SK-N-SH (cell line): ENCODE measurements around the gene NANOS2. TPM values are rescaled to one million over a fixed set of nuclear protein-coding genes. Genes with fewer than 3 reads are reported as not detected.

Experiments used
- CTCF ChIA-PET: fragments of 300-600, 350-600 bp; formaldehyde crosslinking; extraction: SDS; loops from one replicate; lab custom pipeline; 2021; lab: Yijun Ruan, JAX
- POLR2A ChIA-PET: fragments of 350-600 bp; sonication (Branson Sonifier 250); formaldehyde crosslinking; extraction: SDS; loops from one replicate; lab custom pipeline; 2020; ENCODE audit warnings: antibody characterized with exemption, inconsistent platforms; lab: Yijun Ruan, JAX
- DNase-seq: peaks from one replicate; pipeline ENCODE4 v3.0.0; 2012
- H2AFZ ChIP-seq: fragments of 200-600 bp; sonication (generic); 2 replicates; pipeline ENCODE4 v1.8.1; 2016; ENCODE audit warnings: antibody characterized with exemption, mild to moderate bottlenecking, low read depth
- H3F3A ChIP-seq: fragments of 200-600 bp; sonication (generic); replicated peaks from 2 replicates; pipeline ENCODE3; 2016; ENCODE audit warnings: antibody characterized with exemption, mild to moderate bottlenecking; ENCODE audit not compliant: insufficient read depth
- H3K27ac ChIP-seq, 2 experiments: fragments of 200-500 bp in 1 of 2; fragments of 200-600 bp in 1 of 2; sonication (Bioruptor generic) in 1 of 2; sonication (generic), shearing (Covaris generic) in 1 of 2; 2 replicates each; pipeline versions ENCODE4 v1.5.1 to v1.6.1; 2014 to 2016; ENCODE audit warnings: low read depth in 2 of 2, inconsistent platforms in 1 of 2, low read length in 1 of 2, mild to moderate bottlenecking in 1 of 2, mixed read lengths in 1 of 2
- H3K27me3 ChIP-seq: fragments of 200-600 bp; sonication (generic), shearing (Covaris generic); 2 replicates; pipeline ENCODE4 v1.6.1; 2016; ENCODE audit warnings: mixed run types; ENCODE audit not compliant: insufficient read depth
- H3K36me3 ChIP-seq, 2 experiments: fragments of 200-500 bp in 1 of 2; fragments of 200-600 bp in 1 of 2; sonication (Bioruptor generic) in 1 of 2; sonication (generic) in 1 of 2; replicated peaks in 1 of 2; 2 replicates each; pipeline versions ENCODE3 to v1.5.1; 2014 to 2016; ENCODE audit warnings: low read length in 1 of 2, mild to moderate bottlenecking in 1 of 2; ENCODE audit not compliant: insufficient read depth in 2 of 2, control insufficient read depth in 1 of 2
- H3K4me1 ChIP-seq, 2 experiments: fragments of 200-500 bp in 1 of 2; fragments of 200-600 bp in 1 of 2; sonication (Bioruptor generic) in 1 of 2; sonication (generic), shearing (Covaris generic) in 1 of 2; 2 replicates each; pipeline versions ENCODE4 v1.5.1 to v1.6.1; 2014 to 2016; ENCODE audit warnings: low read depth in 1 of 2, low read length in 1 of 2, mixed run types in 1 of 2; ENCODE audit not compliant: insufficient read depth in 2 of 2, control insufficient read depth in 1 of 2
- H3K4me2 ChIP-seq: fragments of 200-600 bp; sonication (generic), shearing (Covaris generic); 2 replicates; pipeline ENCODE4 v1.6.1; 2017; ENCODE audit warnings: mixed run types
- H3K4me3 ChIP-seq, 2 experiments: fragments of 200-500 bp in 1 of 2; fragments of 200-600 bp in 1 of 2; sonication (Bioruptor generic) in 1 of 2; sonication (generic), shearing (Covaris generic) in 1 of 2; 2 replicates each; pipeline versions ENCODE4 v1.5.1 to v1.8.1; 2014 to 2016; ENCODE audit warnings: low read depth in 2 of 2, inconsistent platforms in 1 of 2, low read length in 1 of 2, mild to moderate bottlenecking in 1 of 2, mixed read lengths in 1 of 2, moderate library complexity in 1 of 2
- H3K79me2 ChIP-seq: fragments of 200-600 bp; sonication (generic); 2 replicates; pipeline ENCODE4 v1.8.1; 2017; ENCODE audit warnings: mild to moderate bottlenecking; ENCODE audit not compliant: insufficient read depth
- H3K9ac ChIP-seq: fragments of 200-600 bp; sonication (generic); 2 replicates; pipeline ENCODE4 v1.6.1; 2017; ENCODE audit warnings: mixed run types
- H3K9me2 ChIP-seq: fragments of 200-600 bp; sonication (generic); 2 replicates; pipeline ENCODE4 v1.6.1; 2017; ENCODE audit warnings: mixed run types
- H3K9me3 ChIP-seq: fragments of 200-600 bp; sonication (generic); 2 replicates; pipeline ENCODE4 v1.6.1; 2017; ENCODE audit warnings: mixed run types, mild to moderate bottlenecking, moderate library complexity
- H4K20me1 ChIP-seq: fragments of 200-600 bp; sonication (generic); 2 replicates; pipeline ENCODE4 v1.6.1; 2017; ENCODE audit warnings: mild to moderate bottlenecking, mixed run types; ENCODE audit not compliant: insufficient read depth
- ELF1 ChIP-seq: IDR thresholded peaks from 2 replicates; pipeline ENCODE4 v1.4.0; 2012
- EZH2phosphoT487 ChIP-seq: fragments of 200-600 bp; sonication (generic); IDR thresholded peaks from 2 replicates; pipeline ENCODE4 v1.6.1; 2017; ENCODE audit warnings: low read depth, mixed run types, mild to moderate bottlenecking, antibody characterized with exemption, moderate library complexity, borderline replicate concordance
- FOSL2 ChIP-seq: IDR thresholded peaks from 2 replicates; pipeline ENCODE4 v1.4.0; 2012; ENCODE audit warnings: low read depth, mild to moderate bottlenecking, moderate library complexity, borderline replicate concordance
- FOXJ3 ChIP-seq: sonication (generic); formaldehyde crosslinking; IDR thresholded peaks from 2 replicates; pipeline ENCODE4 v1.5.1; 2020; ENCODE audit warnings: mild to moderate bottlenecking, missing genetic modification reagents
- FOXM1 ChIP-seq: IDR thresholded peaks from 2 replicates; pipeline ENCODE4 v1.4.0; 2012; ENCODE audit warnings: low read depth, mild to moderate bottlenecking
- GABPA ChIP-seq: IDR thresholded peaks from 2 replicates; pipeline ENCODE4 v1.4.0; 2012; ENCODE audit warnings: low read depth, mild to moderate bottlenecking
- IRF3 ChIP-seq: fragments of 150-350 bp; IDR thresholded peaks from 2 replicates; pipeline ENCODE4 v1.6.1; 2016; ENCODE audit warnings: mild to moderate bottlenecking, low read depth, low read length
- JUND ChIP-seq: IDR thresholded peaks from 2 replicates; pipeline ENCODE4 v1.4.0; 2012
- NRF1 ChIP-seq: IDR thresholded peaks from 2 replicates; pipeline ENCODE4 v1.6.1; 2012; ENCODE audit warnings: low read depth, mild to moderate bottlenecking, low read length
- PBX3 ChIP-seq: IDR thresholded peaks from 2 replicates; pipeline ENCODE4; 2012
- RAD21 ChIP-seq: IDR thresholded peaks from 2 replicates; pipeline ENCODE4 v1.6.1; 2012; ENCODE audit warnings: mild to moderate bottlenecking, low read length
- TAF1 ChIP-seq: IDR thresholded peaks from 2 replicates; pipeline ENCODE4 v1.6.1; 2012; ENCODE audit warnings: low read depth, mild to moderate bottlenecking, low read length, moderate library complexity, borderline replicate concordance
- TCF12 ChIP-seq: IDR thresholded peaks from 2 replicates; pipeline ENCODE4 v1.4.0; 2012
- TEAD4 ChIP-seq: IDR thresholded peaks from 2 replicates; pipeline ENCODE4 v1.4.0; 2012; ENCODE audit warnings: mild to moderate bottlenecking, borderline replicate concordance; ENCODE audit not compliant: insufficient read depth
- USF2 ChIP-seq: fragments of 150-350 bp; IDR thresholded peaks from 2 replicates; pipeline ENCODE4 v1.6.1; 2017; ENCODE audit warnings: antibody characterized with exemption, low read length, low read depth, borderline replicate concordance
- YY1 ChIP-seq: IDR thresholded peaks from 2 replicates; pipeline ENCODE4 v1.4.0; 2012; ENCODE audit warnings: low read depth, mild to moderate bottlenecking
- WGBS: methylation state at CpG from one replicate; pipeline ENCODE4 v1.1.6; 2017; ENCODE audit warnings: low lambda C conversion rate; 5-methylcytosine and 5-hydroxymethylcytosine counted together
- polyA plus RNA-seq, 3 experiments: library from polyadenylated mRNA; depleted of rRNA; stranded (reverse); fragments of >200 nt; gene quantifications; 2 replicates each; pipeline ENCODE4 v1.2.3, GENCODE V29; 2012
- TF ChIP-seq, protein P1 (sequence below): IDR thresholded peaks from 2 replicates; pipeline ENCODE4 v1.4.0; 2012; ENCODE audit warnings: low read depth
- TF ChIP-seq, protein P2 (sequence below): IDR thresholded peaks from 2 replicates; pipeline ENCODE4 v1.6.1; 2012; ENCODE audit warnings: mild to moderate bottlenecking, low read depth, low read length, moderate library complexity

Gene NANOS2
- polyA plus RNA-seq, 1 of the 3 experiments (the other 2 are of a cell fraction): not detected

- no peak for TF ChIP-seq TAF1
- TF ChIP-seq TCF12: no peak
- no peak for TF ChIP-seq NRF1
Observed at GRCh38 chr19:45876411-45877197, 38.0 kb downstream of the NANOS2 start (continued).

- no peak overlapping the region for H3K4me2 ChIP-seq
- H3K9me3 ChIP-seq: no peaks in the 10 kb centered on the region
- H3K36me3 ChIP-seq: no peaks in the 10 kb centered on the region
- H3K9me2 ChIP-seq: no peaks in the 10 kb centered on the region
- no peak overlapping the region for H3K27ac ChIP-seq
- CTCF ChIA-PET: interaction anchor here (0.8 kb wide), 1 partner anchor 140 kb away, joined by 3 read pairs; no protein-coding TSS in a partner anchor
- H3K9ac ChIP-seq: no peak overlapping the region
- TF ChIP-seq YY1 (no peak), RAD21 (no peak), FOSL2 (no peak), PBX3 (no peak), FOXJ3 (no peak), NRF1 (no peak), JUND (no peak), USF2 (no peak), GABPA (no peak), TEAD4 (no peak), ELF1 (no peak), EZH2phosphoT487 (no peak), FOXM1 (no peak), TAF1 (no peak), IRF3 (no peak)
- TF ChIP-seq, protein P1, sequence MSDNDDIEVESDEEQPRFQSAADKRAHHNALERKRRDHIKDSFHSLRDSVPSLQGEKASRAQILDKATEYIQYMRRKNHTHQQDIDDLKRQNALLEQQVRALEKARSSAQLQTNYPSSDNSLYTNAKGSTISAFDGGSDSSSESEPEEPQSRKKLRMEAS: no peak
- TF ChIP-seq, protein P2, sequence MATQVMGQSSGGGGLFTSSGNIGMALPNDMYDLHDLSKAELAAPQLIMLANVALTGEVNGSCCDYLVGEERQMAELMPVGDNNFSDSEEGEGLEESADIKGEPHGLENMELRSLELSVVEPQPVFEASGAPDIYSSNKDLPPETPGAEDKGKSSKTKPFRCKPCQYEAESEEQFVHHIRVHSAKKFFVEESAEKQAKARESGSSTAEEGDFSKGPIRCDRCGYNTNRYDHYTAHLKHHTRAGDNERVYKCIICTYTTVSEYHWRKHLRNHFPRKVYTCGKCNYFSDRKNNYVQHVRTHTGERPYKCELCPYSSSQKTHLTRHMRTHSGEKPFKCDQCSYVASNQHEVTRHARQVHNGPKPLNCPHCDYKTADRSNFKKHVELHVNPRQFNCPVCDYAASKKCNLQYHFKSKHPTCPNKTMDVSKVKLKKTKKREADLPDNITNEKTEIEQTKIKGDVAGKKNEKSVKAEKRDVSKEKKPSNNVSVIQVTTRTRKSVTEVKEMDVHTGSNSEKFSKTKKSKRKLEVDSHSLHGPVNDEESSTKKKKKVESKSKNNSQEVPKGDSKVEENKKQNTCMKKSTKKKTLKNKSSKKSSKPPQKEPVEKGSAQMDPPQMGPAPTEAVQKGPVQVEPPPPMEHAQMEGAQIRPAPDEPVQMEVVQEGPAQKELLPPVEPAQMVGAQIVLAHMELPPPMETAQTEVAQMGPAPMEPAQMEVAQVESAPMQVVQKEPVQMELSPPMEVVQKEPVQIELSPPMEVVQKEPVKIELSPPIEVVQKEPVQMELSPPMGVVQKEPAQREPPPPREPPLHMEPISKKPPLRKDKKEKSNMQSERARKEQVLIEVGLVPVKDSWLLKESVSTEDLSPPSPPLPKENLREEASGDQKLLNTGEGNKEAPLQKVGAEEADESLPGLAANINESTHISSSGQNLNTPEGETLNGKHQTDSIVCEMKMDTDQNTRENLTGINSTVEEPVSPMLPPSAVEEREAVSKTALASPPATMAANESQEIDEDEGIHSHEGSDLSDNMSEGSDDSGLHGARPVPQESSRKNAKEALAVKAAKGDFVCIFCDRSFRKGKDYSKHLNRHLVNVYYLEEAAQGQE: no peak
- H3K79me2 ChIP-seq: no peaks in the 10 kb centered on the region
- H2AFZ ChIP-seq: no peak overlapping the region
- no peak for DNase-seq
- no peaks in the 10 kb centered on the region for H3F3A ChIP-seq
- no peak overlapping the region for H3K4me3 ChIP-seq
- H3K4me1 ChIP-seq: no peaks in the 10 kb centered on the region
- POLR2A ChIA-PET: no interaction called here
- no peaks in the 10 kb centered on the region for H4K20me1 ChIP-seq
- H3K27me3 ChIP-seq: no peaks in the 10 kb centered on the region
- WGBS: 76% methylated on average over 4 of the region's 4 CpGs
Observed at GRCh38 chr19:45876161-45876410, 38.5 kb downstream of the NANOS2 start.
